WERI-Rb-1 (cell line): ENCODE data around the gene KRTAP10-1.

Source experiments
- DNase-seq: peaks from one replicate; pipeline ENCODE4 v3.0.0-alpha.2; 2020
- H3K27ac ChIP-seq: fragments of 250-450 bp; sonication (Bioruptor Pico); 2 replicates; pipeline ENCODE4 v1.5.1; 2020; ENCODE audit warnings: mild to moderate bottlenecking, moderate library complexity
- H3K27me3 ChIP-seq: fragments of 250-450 bp; sonication (Bioruptor Pico); 2 replicates; pipeline ENCODE4 v1.5.1; 2021; ENCODE audit warnings: mild to moderate bottlenecking, low read depth, moderate library complexity; ENCODE audit not compliant: insufficient read depth, severe bottlenecking
- H3K36me3 ChIP-seq: fragments of 250-450 bp; sonication (Bioruptor Pico); 2 replicates; pipeline ENCODE4 v1.5.1; 2020; ENCODE audit warnings: mild to moderate bottlenecking, moderate library complexity
- H3K4me3 ChIP-seq: 2 replicates; pipeline ENCODE4 v1.5.1; 2011; ENCODE audit warnings: low read depth, mild to moderate bottlenecking, control low read depth, low read length
- H3K9me3 ChIP-seq: fragments of 250-450 bp; sonication (Bioruptor Pico); 2 replicates; pipeline ENCODE4 v1.5.1; 2021; ENCODE audit warnings: mild to moderate bottlenecking, moderate library complexity; ENCODE audit not compliant: severe bottlenecking
- CTCF ChIP-seq: IDR thresholded peaks from 2 replicates; pipeline ENCODE4 v1.5.1; 2011; ENCODE audit warnings: low read depth, mild to moderate bottlenecking, control low read depth, inconsistent platforms, low read length

Gene KRTAP10-1

GRCh38 chr21:44516828-44517174, 23.2 kb downstream of the KRTAP10-1 start:
- H3K4me3 ChIP-seq: no peak overlapping the region
- no peaks in the 10 kb centered on the region for H3K27me3 ChIP-seq
- no peaks in the 10 kb centered on the region for H3K36me3 ChIP-seq
- peaks cover 12% of the 10 kb centered on the region for H3K9me3 ChIP-seq
- DNase-seq: no peak
- no peak overlapping the region for H3K27ac ChIP-seq
- TF ChIP-seq CTCF: no peak

- Histone ChIP-seq H3K27ac (no peak overlapping the region), H3K9me3 (peaks cover 12% of the 10 kb centered on the region), H3K27me3 (no peaks in the 10 kb centered on the region), H3K36me3 (no peaks in the 10 kb centered on the region), H3K4me3 (no peak overlapping the region)
- no peak for DNase-seq
- TF ChIP-seq CTCF: no peak
Measured at GRCh38 chr21:44516342-44516741, 23.7 kb downstream of the KRTAP10-1 start.

GRCh38 chr21:44515359-44516165, 24.4 kb downstream of the KRTAP10-1 start:
- H3K36me3 ChIP-seq: no peaks in the 10 kb centered on the region
- H3K27me3 ChIP-seq: no peaks in the 10 kb centered on the region
- DNase-seq: no peak
- TF ChIP-seq CTCF: no peak
- no peak overlapping the region for H3K4me3 ChIP-seq
- no peak overlapping the region for H3K27ac ChIP-seq
- peaks cover 12% of the 10 kb centered on the region for H3K9me3 ChIP-seq

GRCh38 chr21:44514746-44515358, 25.1 kb downstream of the KRTAP10-1 start:
- H3K27me3 ChIP-seq: no peaks in the 10 kb centered on the region
- no peak for TF ChIP-seq CTCF
- DNase-seq: no peak
- no peaks in the 10 kb centered on the region for H3K36me3 ChIP-seq
- no peak overlapping the region for H3K27ac ChIP-seq
- no peak overlapping the region for H3K4me3 ChIP-seq
- peaks cover 12% of the 10 kb centered on the region for H3K9me3 ChIP-seq

- Histone ChIP-seq H3K4me3 (no peak overlapping the region), H3K36me3 (no peaks in the 10 kb centered on the region), H3K9me3 (peaks cover 7% of the 10 kb centered on the region), H3K27me3 (no peaks in the 10 kb centered on the region), H3K27ac (no peak overlapping the region)
- DNase-seq: no peak
- no peak for TF ChIP-seq CTCF
Measured at GRCh38 chr21:44514218-44514520, 25.8 kb downstream of the KRTAP10-1 start.
